Fibroblast of pulmonary artery (primary cell): ENCODE measurements around the gene CALM1.

Experiments
- DNase-seq: peaks from one replicate; pipeline ENCODE4 v3.0.0-alpha.2; 2010; ENCODE audit warnings: low read depth
- H3K4me3 ChIP-seq: replicated peaks from 2 replicates; pipeline ENCODE4 v1.5.1; 2011; ENCODE audit warnings: low read depth, mild to moderate bottlenecking, control low read depth, low read length, moderate library complexity
- CTCF ChIP-seq: IDR thresholded peaks from 2 replicates; pipeline ENCODE4 v1.5.1; 2011; ENCODE audit warnings: mild to moderate bottlenecking, control low read depth, low read length, inconsistent platforms; ENCODE audit errors: missing control alignments

CALM1 gene

GRCh38 chr14:90428676-90429075 is 31.8 kb downstream of the CALM1 start:
- no peak for TF ChIP-seq CTCF
- no peak for DNase-seq
- H3K4me3 ChIP-seq = no peak overlapping the region

- no peak for TF ChIP-seq CTCF
- H3K4me3 ChIP-seq = no peak overlapping the region
- no peak for DNase-seq
Observed at GRCh38 chr14:90429236-90429635, 32.4 kb downstream of the CALM1 start.

GRCh38 chr14:90429754-90430153 is 32.9 kb downstream of the CALM1 start:
- DNase-seq = no peak
- no peak for TF ChIP-seq CTCF
- H3K4me3 ChIP-seq = no peak overlapping the region

GRCh38 chr14:90434370-90435020 is 37.7 kb downstream of the CALM1 start:
- no peak overlapping the region for H3K4me3 ChIP-seq
- TF ChIP-seq CTCF = no peak
- no peak for DNase-seq

GRCh38 chr14:90438841-90439240 is 42.0 kb downstream of the CALM1 start:
- DNase-seq = no peak
- TF ChIP-seq CTCF = no peak
- no peak overlapping the region for H3K4me3 ChIP-seq

- no peak for TF ChIP-seq CTCF
- no peak for DNase-seq
- H3K4me3 ChIP-seq = no peak overlapping the region
Observed at GRCh38 chr14:90440021-90440451, 43.2 kb downstream of the CALM1 start.

GRCh38 chr14:90440592-90440991 is 43.8 kb downstream of the CALM1 start:
- no peak for TF ChIP-seq CTCF
- no peak for DNase-seq
- no peak overlapping the region for H3K4me3 ChIP-seq
